Measurements from ENCODE around the gene RNF212B.

DNA sequence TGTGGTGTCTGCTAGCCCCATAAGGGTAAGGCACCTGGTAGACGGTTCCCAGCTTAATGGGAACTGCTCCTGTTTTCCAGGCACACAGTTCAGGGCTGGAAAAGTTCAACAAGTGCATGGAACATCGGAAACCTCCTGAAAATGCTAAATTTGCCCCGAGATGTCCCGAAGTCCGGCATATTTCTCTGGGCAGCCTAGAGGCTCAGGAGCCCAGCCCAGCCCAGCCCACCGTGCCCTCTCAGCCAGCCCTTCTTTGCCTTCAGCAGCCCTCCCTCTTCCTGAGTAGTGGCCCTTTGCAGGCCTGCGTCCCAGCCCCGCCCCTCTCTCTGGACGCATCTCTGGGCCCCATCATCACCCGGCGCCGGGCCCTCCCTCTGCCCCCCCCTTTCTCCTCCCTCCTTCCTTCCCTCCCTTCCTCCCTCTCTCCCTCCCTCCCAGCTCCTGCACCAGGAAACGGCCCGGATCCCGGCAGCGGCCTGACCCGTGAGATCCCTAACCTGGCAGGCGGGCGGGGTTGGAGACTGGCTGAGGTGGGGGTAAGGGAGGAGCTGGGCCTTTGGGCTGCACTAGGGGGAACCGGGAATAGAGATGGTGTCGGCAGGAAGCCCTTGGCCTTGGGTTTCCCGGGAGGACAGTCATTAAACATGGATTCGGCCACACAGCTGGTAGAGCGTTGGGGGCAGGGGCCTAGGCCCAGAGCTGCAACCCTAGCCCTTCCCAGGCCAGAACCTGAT is 68.8 kb downstream of the RNF212B start, which contains the start of gene BCL2L2:
- no peak for TF ChIP-seq CTCF (IDR thresholded peaks at IDR 0.05)
- peak; percentile 75 to 85 (median 84) for TF ChIP-seq POLR2AphosphoS5 (IDR thresholded peaks at IDR 0.05)

Data from transverse colon (tissue), 4 donors.